ENCODE data around the gene SLC9A3.

GRCh38 chr5:441996-442334 is 82.3 kb downstream of the SLC9A3 start:
- TF ChIP-seq CTCF (conservative IDR thresholded peaks at IDR 0.05) (no peak), ZFX (IDR thresholded peaks at IDR 0.05) (no peak)

Data from C4-2B (cell line).